GM21526 (cell line): Measurements from ENCODE around the gene RUNX1.
"Not testable (repeated sequence)": the region's sequence is repeated elsewhere in the genome, so short reads cannot be mapped to it uniquely, and the experiment has no call there.

ENCODE experiments used
- ATAC-seq: cut with Tn5 transposase; IDR thresholded peaks from one replicate; pipeline ENCODE4 v1.9.1; 2021; ENCODE audit warnings: moderate library complexity; ENCODE audit not compliant: unreplicated experiment, low FRiP score

RUNX1 gene

DNA sequence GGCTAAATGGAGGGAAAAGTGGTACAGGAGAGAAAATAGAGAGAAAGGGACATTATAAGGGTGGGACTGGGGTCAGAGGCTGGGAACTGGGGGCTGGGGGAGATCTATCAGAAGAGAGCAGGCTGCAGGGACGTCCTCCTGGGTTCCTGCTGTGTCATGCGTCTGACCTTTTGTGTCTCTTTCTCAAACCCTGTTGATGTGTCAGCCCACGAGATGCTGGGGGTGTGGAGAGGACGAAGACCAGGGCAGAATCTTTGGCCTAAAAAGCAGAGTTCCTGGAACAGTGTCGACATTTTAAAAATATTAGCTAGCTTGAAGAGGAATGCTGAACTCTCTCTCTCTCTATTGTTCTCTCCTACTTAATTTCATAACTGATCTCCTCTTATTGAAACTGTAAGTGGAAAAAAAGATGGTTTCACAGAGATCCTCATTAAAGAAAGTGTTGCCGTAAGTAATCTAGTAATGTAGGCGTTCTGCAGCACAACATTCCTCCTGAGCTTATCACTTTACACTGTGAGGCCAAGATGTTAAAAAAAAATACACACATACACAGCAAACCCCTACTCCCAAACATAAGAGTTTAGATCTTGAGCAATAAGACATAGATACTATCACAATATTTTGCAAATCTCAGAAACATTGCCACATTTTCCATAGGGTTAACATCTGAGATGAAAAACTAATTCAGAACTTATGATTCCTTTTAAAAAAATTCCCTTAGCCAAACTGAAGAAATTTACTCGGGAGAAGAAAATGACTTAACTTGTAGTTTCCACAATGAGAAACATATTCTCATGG lies 52.6 kb downstream of the RUNX1 start:
- no peak for ATAC-seq

DNA sequence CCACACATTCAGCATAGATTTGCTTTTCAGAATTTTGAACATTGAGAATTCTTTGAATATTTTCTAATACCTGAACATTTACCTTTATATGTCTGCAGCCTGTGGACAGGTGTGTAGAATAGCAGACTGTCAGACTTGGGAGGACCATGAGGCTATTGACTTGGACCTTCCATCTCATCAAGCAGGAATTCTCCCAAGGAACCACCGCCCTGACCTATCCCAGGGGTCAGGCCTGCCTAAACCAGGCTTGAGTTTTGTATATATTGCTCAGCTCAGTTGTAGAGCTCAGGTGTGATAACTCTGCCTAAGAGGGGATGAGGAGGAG lies 53.2 kb downstream of the RUNX1 start:
- no peak for ATAC-seq

DNA sequence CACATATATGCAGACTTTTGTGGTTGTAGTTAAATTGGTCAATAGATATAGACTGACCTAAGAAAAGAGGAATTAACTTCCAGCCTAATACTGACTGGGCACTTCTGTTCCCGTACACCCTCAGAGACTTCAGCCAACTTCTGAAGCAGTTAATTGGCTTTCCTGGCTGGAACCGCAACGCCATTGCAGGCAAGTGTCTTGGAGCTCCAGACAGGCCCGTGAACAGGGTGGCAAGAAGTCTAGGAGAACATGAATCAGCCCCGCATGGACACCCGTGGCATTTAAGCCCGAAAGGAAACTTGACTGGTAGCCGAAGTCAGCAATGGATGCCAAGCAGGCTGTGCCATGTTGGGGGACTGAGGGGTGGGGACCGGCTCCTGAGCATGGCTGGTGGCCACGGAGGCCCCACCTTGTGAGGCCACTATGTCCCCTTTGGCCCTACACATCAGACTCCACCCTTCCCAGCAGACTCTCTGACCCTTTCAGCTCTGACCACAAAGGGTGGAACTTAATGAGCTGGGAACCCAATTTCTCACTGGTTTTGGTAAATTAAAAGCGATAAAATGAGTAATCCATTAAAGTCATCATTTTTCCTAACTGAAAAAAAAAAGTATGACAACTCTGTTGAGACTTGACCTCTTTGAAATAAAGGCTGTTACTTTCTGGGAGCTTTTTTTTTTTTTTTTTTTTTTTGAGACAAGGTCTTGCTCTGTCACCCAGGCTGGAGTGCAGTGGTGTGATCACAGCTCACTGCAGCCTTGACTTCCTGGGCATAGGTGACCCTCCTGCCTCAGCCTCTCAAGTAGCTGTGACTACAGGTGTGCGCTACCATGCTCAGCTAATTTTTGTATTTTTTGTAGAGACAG lies 54.1 kb downstream of the RUNX1 start:
- ATAC-seq, result no peak

DNA sequence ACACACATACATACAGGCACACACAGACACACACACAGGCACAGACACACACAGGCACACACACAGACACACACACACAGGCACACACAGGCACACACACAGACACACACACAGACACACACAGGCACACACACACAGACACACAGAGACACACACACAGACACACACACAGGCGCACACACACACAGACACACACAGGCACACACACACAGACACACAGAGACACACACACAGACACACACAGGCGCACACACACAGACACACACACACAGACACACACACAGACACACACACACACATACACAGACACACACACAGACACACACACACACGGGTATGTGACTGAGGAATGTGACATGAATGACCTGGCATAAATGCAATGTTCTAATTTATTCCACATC lies 55.6 kb downstream of the RUNX1 start:
- not testable (repeated sequence) for ATAC-seq

DNA sequence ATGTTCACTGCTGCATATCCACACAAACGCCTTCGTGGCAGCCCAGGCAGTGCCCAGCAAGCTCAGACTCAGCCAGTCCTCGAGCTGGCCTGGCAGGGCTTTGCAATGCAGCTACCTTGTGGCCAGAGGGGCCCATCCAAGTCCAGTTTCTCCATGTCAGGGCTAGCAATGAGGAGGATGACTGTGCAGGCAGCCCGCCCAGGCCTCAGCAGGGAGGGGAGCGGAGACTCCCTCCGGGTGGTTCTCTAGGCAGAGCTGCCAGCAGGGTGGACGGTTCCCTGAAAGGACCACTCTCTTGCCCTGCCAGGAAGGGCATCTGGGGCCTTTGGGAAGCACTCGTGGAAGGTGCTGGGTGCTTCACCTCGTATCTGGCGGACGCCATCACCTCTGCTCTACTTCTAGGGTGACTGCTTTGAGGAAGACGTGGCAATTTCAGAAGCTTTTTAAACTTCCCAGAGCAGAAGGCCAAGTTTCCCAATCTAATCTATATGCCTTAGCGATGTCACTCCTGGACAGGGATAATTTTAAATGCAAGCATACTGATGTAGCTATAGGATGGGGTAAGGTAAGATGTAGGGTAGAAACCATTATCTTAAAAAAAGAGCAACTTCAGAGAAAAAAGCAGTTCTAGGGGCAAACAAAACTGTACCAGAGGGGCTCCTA lies 56.2 kb downstream of the RUNX1 start:
- no peak for ATAC-seq

DNA sequence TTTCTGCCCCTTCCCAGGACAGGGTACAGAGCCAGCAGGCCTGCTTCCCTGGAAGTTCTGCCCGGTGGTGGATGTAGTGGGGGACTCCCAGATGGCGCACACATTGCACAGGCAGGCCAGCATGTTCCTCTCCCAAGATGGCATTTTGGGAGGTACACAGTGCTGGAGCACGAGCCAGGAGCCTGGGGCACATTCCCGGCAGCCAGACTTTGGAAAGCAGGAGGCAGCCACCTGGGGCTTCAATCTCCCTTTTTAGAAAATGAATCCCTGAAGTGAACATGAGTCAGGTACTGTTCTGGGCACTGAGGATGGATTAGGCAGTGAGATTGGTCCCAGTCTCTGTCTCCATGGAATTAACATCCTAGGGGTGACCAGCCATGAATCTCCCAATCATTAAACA lies 56.9 kb downstream of the RUNX1 start:
- no peak for ATAC-seq

DNA sequence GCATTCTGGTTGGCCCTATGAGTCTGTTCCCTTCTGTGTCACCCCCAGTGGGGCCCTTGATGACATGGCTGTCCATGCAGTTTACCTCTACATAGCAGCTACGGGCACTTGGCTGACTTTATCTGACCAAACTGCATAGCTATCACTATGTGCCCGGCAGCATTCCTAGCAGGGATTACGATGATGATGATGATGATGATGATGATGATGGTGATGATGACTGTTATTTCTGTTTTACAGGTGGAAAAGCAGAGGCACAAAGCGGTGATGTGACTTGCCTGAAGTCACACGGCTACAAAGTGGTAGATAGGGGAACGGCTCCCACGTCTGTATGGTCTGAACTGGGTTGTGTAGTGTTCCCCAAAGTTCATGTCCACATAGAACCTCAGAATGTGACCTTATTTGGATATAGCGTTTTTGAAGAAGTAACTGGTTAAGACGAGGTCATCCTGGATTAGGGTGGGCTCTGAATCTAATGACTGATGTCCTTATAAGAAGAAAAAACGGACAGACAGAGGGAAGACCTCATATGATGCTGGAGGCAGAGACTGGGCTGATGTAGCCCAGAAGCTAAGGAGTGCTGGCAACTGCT lies 57.6 kb downstream of the RUNX1 start:
- ATAC-seq, result no peak

DNA sequence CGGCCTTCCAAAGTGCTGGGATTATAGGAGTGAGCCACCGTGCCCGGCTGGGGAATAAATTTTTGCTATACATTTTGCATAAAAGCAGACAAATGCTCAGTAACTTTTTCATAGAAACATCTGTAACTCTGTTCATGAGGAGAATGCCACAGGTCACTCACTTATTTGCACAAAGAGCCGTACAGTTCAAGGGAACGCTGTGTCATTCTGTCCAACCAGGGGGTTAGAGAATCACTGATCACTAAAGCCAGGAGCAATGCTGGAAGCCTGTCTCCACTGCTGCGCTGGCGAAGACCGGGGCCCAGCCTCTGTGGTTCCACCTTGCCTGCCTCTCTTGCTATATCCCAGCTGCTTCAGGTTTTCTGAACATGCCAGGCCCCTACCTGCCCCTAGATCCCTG lies 58.3 kb downstream of the RUNX1 start:
- ATAC-seq, result no peak

DNA sequence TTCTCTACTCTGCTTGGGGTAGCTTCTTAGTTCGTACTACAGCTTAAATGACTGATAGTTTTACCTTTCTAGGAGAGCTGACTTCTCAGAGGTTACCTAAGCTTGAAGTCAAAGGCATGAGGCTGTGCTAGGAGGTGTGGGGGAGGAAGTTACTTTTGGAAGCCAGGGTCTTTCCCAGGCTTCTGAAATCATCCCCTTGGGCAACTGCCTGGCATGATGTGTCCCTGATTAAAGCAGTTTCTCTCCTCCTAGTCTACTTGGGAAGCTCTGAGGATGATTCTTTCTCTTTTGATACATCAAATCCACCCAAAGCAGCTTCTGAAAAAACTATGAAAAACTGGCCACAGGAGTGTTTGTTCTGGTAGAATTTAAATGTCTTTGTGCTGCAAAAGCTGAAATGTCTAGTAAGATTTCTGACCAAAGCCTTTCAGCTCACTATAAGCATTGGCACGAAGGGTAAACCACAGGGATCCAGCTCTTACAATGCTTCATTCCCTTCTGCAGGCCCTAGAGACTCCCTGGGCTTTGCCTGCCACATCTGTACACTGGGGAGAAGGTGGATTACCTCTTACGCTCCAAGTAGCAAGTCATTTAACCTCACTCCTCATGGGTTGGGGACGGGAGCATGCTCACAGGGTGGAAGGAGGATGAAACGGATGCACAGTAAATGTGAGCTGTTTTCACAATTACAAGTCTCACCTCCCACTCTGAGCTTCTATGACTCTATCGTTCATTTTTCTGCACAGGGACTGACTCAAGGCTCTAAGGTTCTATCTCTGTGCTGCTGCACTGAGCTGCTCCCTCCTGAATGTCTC lies 59.6 kb downstream of the RUNX1 start:
- no peak for ATAC-seq

DNA sequence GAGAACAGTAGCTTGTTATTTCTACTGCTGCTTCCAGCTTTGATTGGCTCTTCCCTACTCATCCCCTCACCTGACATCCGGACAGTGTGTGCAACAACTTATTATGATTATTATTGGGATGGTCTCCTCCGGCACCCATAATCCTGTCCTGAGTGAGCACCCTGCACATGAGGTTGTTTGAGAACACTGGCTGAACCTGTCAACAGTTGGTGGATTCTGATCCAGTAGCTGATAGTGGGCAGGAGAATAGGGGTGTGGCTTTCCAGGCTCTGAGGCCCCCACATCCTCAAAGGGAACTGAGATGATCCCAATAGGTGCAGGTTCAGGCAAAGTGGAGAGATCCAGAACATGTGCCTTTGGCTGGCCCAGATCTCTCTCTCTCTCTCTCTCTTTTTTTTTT lies 60.5 kb downstream of the RUNX1 start:
- ATAC-seq, result no peak

DNA sequence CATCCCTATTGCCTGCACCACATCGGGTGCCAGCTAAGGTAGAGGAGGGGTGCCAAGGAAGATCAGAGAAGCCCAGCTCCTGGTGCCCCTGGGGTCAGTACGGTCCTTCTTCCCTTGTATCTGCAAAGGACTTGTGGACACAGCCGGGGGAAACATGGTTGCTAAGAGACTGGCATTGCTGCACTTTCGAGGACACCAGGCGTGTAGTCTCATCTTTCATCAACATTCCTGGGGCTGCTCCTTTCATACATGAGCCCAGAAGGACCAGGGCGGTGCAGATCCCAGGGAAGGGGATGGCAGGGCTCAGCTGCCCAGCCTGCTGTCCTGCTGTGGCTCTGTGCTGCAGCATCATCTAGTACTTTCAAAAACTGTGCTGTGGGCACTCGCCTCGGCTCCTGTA lies 61.0 kb downstream of the RUNX1 start:
- ATAC-seq, result no peak

DNA sequence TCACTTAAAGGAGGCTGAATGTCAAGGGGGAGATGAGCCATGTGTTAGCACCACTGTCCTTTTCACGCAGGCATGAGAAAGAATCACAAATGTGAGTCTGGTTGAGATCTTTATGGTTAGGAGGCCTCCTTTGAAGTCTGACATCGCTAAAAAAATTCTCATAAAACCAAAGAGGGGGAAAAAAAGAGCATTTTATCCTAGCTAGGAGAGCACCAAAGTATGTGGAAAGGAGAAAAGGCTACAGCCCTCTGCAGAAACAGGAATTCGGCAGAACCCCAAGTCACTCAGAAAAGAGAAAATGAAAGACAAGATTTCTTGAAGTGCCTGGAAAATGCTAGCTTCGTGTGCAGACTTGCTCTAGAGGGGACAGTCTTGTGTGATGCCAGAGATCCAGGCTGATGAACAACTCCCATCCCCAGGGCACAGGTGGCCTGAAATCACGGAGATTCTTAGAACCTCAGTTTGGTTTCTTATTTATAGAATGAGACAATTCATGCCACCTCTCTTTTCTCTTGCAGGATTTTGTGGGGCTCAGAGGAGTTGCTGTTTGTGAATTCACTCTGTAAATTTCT lies 61.5 kb downstream of the RUNX1 start:
- no peak for ATAC-seq

DNA sequence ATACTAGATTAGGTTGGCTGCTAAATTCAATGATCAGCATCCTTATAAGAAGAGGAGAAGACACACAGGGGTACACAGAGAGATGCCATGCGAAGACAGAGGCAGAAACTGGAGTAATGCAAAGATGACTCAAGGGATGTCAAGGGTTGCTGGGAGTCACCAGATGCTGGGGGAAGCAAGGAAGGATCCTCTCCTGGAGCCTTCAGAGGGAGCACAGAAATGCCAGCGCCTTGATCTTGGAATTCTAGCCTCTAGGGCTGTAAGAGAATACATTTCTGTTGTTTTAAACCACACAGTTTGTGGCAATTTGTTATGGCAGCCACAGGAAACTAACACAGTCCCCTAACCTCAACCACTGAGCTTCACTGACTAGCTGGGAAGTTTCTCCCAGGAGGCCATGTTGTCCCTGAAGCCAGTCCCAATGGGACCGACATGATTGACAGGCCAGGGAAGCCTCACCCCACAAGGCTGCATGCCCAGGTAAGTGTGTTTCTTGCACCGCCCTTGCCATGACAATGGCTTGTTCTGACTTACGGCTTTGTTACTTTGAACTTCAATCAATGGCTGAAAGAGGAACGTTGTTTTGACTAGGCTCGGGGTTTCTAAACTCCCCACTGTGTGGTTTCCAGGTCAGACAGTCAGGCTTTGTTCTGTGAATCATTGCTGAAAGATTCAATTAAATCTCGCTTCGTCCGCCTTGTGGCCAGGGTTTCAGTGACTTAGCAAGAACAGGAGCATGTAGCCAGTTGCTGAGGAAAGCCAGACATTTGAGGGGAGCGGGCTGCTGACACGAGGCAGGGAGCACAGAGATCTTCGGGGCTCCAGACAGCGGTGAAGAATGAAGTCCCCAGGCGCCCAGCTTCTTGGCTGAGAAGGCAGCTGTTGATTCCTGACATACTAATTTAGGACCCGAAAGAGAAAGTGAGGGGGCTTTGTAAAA lies 62.3 kb downstream of the RUNX1 start:
- ATAC-seq, result no peak

DNA sequence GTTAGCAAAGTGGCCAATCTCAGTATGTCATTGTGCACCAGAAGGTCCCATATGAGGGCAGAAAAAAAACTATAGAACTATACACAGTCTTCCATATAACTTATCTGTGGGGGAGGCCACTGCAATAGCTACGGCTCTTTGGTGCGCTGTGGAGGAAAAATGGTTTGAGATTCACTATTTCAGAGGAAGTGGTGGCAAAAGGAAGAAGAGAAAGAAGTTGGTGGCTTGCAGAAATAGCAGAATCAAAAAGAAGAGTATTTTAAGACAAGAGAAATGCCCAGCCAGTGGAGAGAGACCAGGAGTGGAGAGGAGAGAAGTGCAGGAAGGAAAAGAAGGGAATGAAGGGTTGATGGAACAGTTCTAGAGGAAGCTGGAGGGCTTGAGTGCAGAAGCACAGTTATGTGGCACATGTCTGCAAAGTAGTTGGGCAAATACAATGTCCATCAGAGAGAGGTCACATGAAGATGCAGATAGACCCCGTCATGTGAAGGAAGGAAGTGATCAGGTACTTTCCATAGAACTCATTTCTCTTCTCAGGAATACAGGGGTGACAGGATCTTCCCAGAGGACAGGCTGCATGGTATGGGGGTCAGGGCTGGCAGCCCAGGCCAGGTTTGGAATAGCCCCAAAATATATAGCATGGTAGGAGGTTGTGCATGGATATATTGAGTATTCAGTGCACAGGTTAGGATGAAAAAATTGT lies 64.6 kb downstream of the RUNX1 start:
- ATAC-seq, result no peak

DNA sequence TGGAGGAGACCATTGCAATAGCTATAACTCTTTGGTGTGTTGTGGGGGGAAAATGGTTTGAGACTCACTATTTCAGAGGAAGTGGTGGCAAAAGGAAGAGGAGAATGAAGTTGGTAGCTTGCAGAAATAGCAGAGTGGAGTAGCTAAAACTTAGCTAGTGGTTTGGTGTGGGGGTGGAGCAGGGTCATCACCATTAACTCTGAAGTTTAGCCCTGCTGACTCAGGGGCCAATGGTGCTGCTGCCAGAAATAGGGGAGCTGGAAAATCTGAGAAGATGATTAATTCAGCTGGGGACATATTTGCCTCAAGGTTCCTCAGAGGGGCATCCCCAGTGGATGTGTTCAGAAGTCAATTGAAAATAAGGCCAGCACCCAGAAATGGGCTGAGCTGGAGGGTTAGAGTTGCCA lies 65.4 kb downstream of the RUNX1 start:
- ATAC-seq, result no peak

DNA sequence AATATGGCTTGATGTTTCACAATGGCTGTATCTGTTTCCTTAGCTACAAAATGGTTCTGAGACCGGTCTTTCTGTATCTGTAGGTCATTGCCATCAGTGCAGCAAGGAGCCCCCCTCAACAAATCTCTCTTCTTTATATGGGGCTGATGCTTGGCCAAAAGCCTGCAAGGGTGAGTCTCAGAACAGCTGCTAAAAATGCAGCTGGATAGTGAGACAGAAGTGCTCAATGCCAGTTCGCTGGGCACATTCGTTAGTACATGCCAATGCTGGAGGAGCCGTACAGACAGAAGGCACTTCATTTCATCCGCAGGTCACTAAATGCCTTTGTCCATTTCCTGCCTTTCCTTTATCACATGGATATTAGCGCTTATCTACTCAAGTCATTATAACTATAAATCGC lies 67.3 kb downstream of the RUNX1 start:
- no peak for ATAC-seq

DNA sequence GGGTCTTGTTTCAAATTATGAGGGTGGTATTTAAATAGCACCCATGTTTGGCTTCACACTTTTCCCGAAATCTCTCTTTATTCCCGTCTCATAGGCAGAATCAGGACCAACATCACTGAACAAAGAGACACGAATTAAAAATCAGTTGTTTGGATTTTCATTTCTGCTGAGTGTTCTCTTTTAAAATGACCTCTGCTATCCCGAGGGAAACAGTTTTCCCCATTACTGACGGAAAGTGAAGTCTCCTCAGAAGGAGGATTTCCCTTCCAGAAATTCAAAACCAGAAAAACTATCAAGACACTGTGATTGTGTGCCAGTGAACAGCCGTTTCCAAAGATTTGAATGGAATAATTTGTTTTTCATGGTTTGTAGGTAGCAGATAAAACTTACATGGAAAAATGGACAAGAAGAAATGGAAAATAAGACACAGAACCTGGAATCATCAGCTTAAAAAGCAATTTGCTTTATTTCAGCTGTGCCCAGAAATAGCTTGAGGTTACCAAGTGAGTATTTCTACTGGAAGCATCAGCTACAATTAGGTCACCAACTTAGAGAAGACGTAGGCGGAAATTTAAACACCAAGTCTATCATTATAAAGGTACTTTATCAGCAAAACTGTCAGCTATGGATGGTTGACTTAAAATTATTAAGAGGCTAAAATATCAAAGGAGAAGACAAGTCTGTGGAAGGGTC lies 68.5 kb downstream of the RUNX1 start:
- no peak for ATAC-seq

DNA sequence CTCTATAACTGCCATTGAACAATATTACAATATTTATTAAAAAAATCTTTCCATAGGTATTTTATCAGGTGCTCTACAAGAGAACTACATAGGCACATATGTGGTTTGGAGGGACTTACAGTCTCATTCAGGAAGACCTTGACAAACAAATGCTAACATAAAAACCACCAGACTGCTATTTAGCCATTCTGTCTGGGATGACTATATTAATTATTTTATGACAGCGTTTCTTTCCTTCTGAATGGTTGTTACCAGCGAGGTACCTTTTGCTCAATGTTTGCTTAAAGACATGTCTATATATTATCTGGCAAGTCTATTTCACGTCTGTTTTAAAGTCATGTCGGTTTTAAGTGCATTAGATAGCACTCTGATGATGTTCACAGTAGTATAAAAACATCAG lies 69.7 kb downstream of the RUNX1 start:
- ATAC-seq, result no peak
